Measurements from ENCODE around the gene CLN3.

- TF ChIP-seq POLR2A (IDR thresholded peaks at IDR 0.05; ENCODE audit: low read length) (no peak), HDAC2 (IDR thresholded peaks at IDR 0.05) (no peak), EP300 (IDR thresholded peaks at IDR 0.05) (no peak), ZFP36 (IDR thresholded peaks at IDR 0.05; ENCODE audit: borderline replicate concordance, partially characterized antibody) (no peak), SMC3 (IDR thresholded peaks at IDR 0.05) (no peak), CHD4 (IDR thresholded peaks at IDR 0.05; ENCODE audit: borderline replicate concordance) (no peak), JUNB (IDR thresholded peaks at IDR 0.05) (no peak)
- TF ChIP-seq, protein P1, sequence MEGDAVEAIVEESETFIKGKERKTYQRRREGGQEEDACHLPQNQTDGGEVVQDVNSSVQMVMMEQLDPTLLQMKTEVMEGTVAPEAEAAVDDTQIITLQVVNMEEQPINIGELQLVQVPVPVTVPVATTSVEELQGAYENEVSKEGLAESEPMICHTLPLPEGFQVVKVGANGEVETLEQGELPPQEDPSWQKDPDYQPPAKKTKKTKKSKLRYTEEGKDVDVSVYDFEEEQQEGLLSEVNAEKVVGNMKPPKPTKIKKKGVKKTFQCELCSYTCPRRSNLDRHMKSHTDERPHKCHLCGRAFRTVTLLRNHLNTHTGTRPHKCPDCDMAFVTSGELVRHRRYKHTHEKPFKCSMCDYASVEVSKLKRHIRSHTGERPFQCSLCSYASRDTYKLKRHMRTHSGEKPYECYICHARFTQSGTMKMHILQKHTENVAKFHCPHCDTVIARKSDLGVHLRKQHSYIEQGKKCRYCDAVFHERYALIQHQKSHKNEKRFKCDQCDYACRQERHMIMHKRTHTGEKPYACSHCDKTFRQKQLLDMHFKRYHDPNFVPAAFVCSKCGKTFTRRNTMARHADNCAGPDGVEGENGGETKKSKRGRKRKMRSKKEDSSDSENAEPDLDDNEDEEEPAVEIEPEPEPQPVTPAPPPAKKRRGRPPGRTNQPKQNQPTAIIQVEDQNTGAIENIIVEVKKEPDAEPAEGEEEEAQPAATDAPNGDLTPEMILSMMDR (IDR thresholded peaks at IDR 0.05): no peak
- TF ChIP-seq, protein P2, sequence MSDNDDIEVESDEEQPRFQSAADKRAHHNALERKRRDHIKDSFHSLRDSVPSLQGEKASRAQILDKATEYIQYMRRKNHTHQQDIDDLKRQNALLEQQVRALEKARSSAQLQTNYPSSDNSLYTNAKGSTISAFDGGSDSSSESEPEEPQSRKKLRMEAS (IDR thresholded peaks at IDR 0.05): no peak
Observed at GRCh38 chr16:28499854-28500253, 8.0 kb upstream of the CLN3 start.
